CD14-positive monocyte (primary cell): ENCODE results near the gene VSTM2L. TPM values are rescaled to one million over a fixed set of nuclear protein-coding genes. Genes with fewer than 3 reads are reported as not detected.
A peak's percentile ranks its signal among the peaks of the same experiment; 100 is the strongest.

ENCODE experiments used
- DNase-seq, 3 donors: peaks; one replicate each; pipeline ENCODE4 v3.0.0-alpha.2; 2011 to 2022
- H2AFZ ChIP-seq: 2 replicates; pipeline ENCODE4 v1.6.0; 2012; ENCODE audit warnings: mild to moderate bottlenecking, low read depth, low read length, inconsistent platforms; ENCODE audit not compliant: insufficient read depth, poor library complexity, severe bottlenecking
- H3K27ac ChIP-seq, 2 donors: 1 replicate in 1 of 2; 2 replicates in 1 of 2; pipeline ENCODE4 v1.5.1; 2012 to 2013; ENCODE audit warnings: low read length in 2 of 2, control low read depth in 1 of 2, inconsistent platforms in 1 of 2, low read depth in 1 of 2, mild to moderate bottlenecking in 1 of 2
- H3K27me3 ChIP-seq, 2 donors: one replicate each; pipeline versions ENCODE4 v1.6.0 to v1.6.1; 2011 to 2013; ENCODE audit warnings: low read length in 2 of 2; ENCODE audit not compliant: control insufficient read depth in 2 of 2, insufficient read depth in 2 of 2
- H3K36me3 ChIP-seq, 2 donors: replicated peaks in 1 of 2; 1 replicate in 1 of 2; 2 replicates in 1 of 2; pipeline versions ENCODE4 v1.5.1 to v1.6.1; 2012 to 2013; ENCODE audit warnings: low read length in 2 of 2, control low read depth in 1 of 2, inconsistent platforms in 1 of 2, mild to moderate bottlenecking in 1 of 2; ENCODE audit not compliant: insufficient read depth in 2 of 2, control insufficient read depth in 1 of 2
- H3K4me1 ChIP-seq, 2 donors: 1 replicate in 1 of 2; 2 replicates in 1 of 2; pipeline versions ENCODE4 v1.5.1 to v1.6.1; 2012 to 2013; ENCODE audit warnings: low read length in 2 of 2, control low read depth in 1 of 2, inconsistent platforms in 1 of 2, mild to moderate bottlenecking in 1 of 2, moderate library complexity in 1 of 2; ENCODE audit not compliant: insufficient read depth in 2 of 2, control insufficient read depth in 1 of 2
- H3K4me2 ChIP-seq: replicated peaks from 2 replicates; pipeline ENCODE3; 2012; ENCODE audit warnings: low read length, moderate library complexity, mild to moderate bottlenecking; ENCODE audit not compliant: poor library complexity, severe bottlenecking; ENCODE audit errors: extremely low read depth
- H3K4me3 ChIP-seq, 3 experiments: fragments of 200-600 bp in 1 of 3; sonication (generic) in 1 of 3; replicated peaks in 1 of 3; 1 replicate in 2 of 3; 2 replicates in 1 of 3; pipeline ENCODE4 v1.5.1; 2011 to 2013; ENCODE audit warnings: low read length in 3 of 3, mild to moderate bottlenecking in 3 of 3, control low read depth in 2 of 3, low read depth in 2 of 3, inconsistent platforms in 1 of 3, moderate library complexity in 1 of 3
- H3K79me2 ChIP-seq: 2 replicates; pipeline ENCODE4 v1.6.0; 2012; ENCODE audit warnings: mild to moderate bottlenecking, control low read depth, inconsistent platforms, low read length, moderate library complexity; ENCODE audit not compliant: insufficient read depth
- H3K9ac ChIP-seq: 2 replicates; pipeline ENCODE4 v1.6.0; 2017; ENCODE audit warnings: low read length, mild to moderate bottlenecking; ENCODE audit not compliant: insufficient read depth, poor library complexity, severe bottlenecking
- H3K9me3 ChIP-seq, 2 donors: replicated peaks in 1 of 2; 1 replicate in 1 of 2; 2 replicates in 1 of 2; pipeline versions ENCODE4 v1.5.1 to v1.6.1; 2012 to 2013; ENCODE audit warnings: low read length in 2 of 2, control low read depth in 1 of 2; ENCODE audit not compliant: control insufficient read depth in 1 of 2, insufficient read depth in 1 of 2
- H4K20me1 ChIP-seq: 2 replicates; pipeline ENCODE4 v1.6.0; 2012; ENCODE audit warnings: mild to moderate bottlenecking, low read length, control low read depth, moderate library complexity; ENCODE audit not compliant: insufficient read depth
- H3K27ac Mint-ChIP-seq, 7 donors: one replicate each; pipeline ENCODE4 v1.8.0; 2020; ENCODE audit warnings: mild to moderate bottlenecking in 7 of 7, mixed read lengths in 7 of 7, moderate library complexity in 6 of 7, inconsistent platforms in 2 of 7
- H3K27me3 Mint-ChIP-seq, 3 donors: one replicate each; pipeline ENCODE4 v1.8.0; 2021 to 2022; ENCODE audit warnings: low read depth in 3 of 3, mild to moderate bottlenecking in 3 of 3, mixed read lengths in 3 of 3, moderate library complexity in 3 of 3, inconsistent platforms in 1 of 3
- H3K36me3 Mint-ChIP-seq, 2 donors: one replicate each; pipeline ENCODE4 v1.8.0; 2020; ENCODE audit warnings: mixed read lengths in 2 of 2, inconsistent platforms in 1 of 2, mild to moderate bottlenecking in 1 of 2
- H3K4me1 Mint-ChIP-seq: one replicate; pipeline ENCODE4 v1.8.0; 2020; ENCODE audit warnings: mild to moderate bottlenecking, mixed read lengths
- H3K4me3 Mint-ChIP-seq, 2 donors: one replicate each; pipeline ENCODE4 v1.8.0; 2020; ENCODE audit warnings: mild to moderate bottlenecking in 2 of 2, mixed read lengths in 2 of 2, moderate library complexity in 1 of 2
- H3K9me3 Mint-ChIP-seq, 7 donors: one replicate each; pipeline ENCODE4 v1.8.0; 2020 to 2022; ENCODE audit warnings: mixed read lengths in 7 of 7, mild to moderate bottlenecking in 6 of 7, moderate library complexity in 6 of 7, inconsistent platforms in 2 of 7
- CTCF ChIP-seq: fragments of 200-600 bp; IDR thresholded peaks from one replicate; pipeline ENCODE4 v1.8.0; 2022; ENCODE audit warnings: antibody characterized with exemption, mild to moderate bottlenecking
- WGBS: methylation state at CpG from one replicate; pipeline ENCODE4 v1.1.5; 2013; ENCODE audit warnings: missing lambda C conversion rate; ENCODE audit not compliant: insufficient coverage; 5-methylcytosine and 5-hydroxymethylcytosine counted together
- intact Hi-C, 2 donors: fragments of 100-400 bp; cut with micrococcal nuclease; formaldehyde crosslinking; loops; one replicate each; pipeline versions ENCODE4 v1.15.0 to v1.15.1; 2023
- polyA plus RNA-seq, 3 donors: library from polyadenylated mRNA; depleted of rRNA in 1 of 3; unstranded in 2 of 3; stranded (reverse) in 1 of 3; fragments of 300-500 nt in 2 of 3; fragments of >200 nt in 1 of 3; fragmentation: Illumina TruSeq in 2 of 3; gene quantifications; 1 replicate in 2 of 3; 2 replicates in 1 of 3; pipeline ENCODE4 v1.2.3, GENCODE V29; 2012 to 2021

Gene VSTM2L
- polyA plus RNA-seq, 3 donors, result not detected

GRCh38 chr20:37905671-37906613 is 3.0 kb downstream of the VSTM2L start:
- 77% methylated on average over 7 of the region's 16 CpGs for WGBS
- Histone ChIP-seq H3K36me3 (no peaks in the 10 kb centered on the region), H3K4me1 (no peaks in the 10 kb centered on the region), H3K79me2 (no peaks in the 10 kb centered on the region), H3K4me2 (no peak overlapping the region), H3K9me3 (peaks cover 0 to 6% of the 10 kb centered on the region in 2 donors), H4K20me1 (no peaks in the 10 kb centered on the region), H3K27ac (no peak overlapping the region), H3K9ac (no peak overlapping the region), H2AFZ (no peak overlapping the region), H3K4me3 (no peak overlapping the region), H3K27me3 (peaks cover 26 to 64% of the 10 kb centered on the region in 2 donors)
- Mint-ChIP-seq H3K27ac (no peak overlapping the region), H3K36me3 (peaks cover 3 to 9% of the 10 kb centered on the region in 2 donors), H3K4me3 (peak overlapping the region in 1 of 2 donors; percentile 44), H3K27me3 (peaks cover 49 to 90% (median 69%) of the 10 kb centered on the region in 3 donors), H3K9me3 (peaks cover 0 to 13% (median 7%) of the 10 kb centered on the region in 7 donors), H3K4me1 (peaks cover 3% of the 10 kb centered on the region)
- no peak for TF ChIP-seq CTCF
- intact Hi-C loops, result no loop called here
- no peak for DNase-seq

- WGBS, result 60% methylated on average over 1 of the region's 3 CpGs
- Histone ChIP-seq H3K9me3 (peaks cover 0 to 2% of the 10 kb centered on the region in 2 donors), H3K36me3 (no peaks in the 10 kb centered on the region), H2AFZ (no peak overlapping the region), H3K9ac (no peak overlapping the region), H3K4me1 (no peaks in the 10 kb centered on the region), H3K4me2 (no peak overlapping the region), H3K27ac (no peak overlapping the region), H4K20me1 (no peaks in the 10 kb centered on the region), H3K27me3 (peaks cover 17 to 57% of the 10 kb centered on the region in 2 donors), H3K4me3 (no peak overlapping the region), H3K79me2 (no peaks in the 10 kb centered on the region)
- intact Hi-C loops, result no loop called here
- TF ChIP-seq CTCF, result no peak
- peaks cover 3 to 6% of the 10 kb centered on the region in 2 donors for H3K36me3 Mint-ChIP-seq
- H3K27ac Mint-ChIP-seq, result no peak overlapping the region
- H3K9me3 Mint-ChIP-seq, result peaks cover 0 to 8% (median 4%) of the 10 kb centered on the region in 7 donors
- H3K4me1 Mint-ChIP-seq, result peaks cover 3% of the 10 kb centered on the region
- H3K4me3 Mint-ChIP-seq, result no peak overlapping the region
- H3K27me3 Mint-ChIP-seq, result peaks cover 41 to 90% (median 70%) of the 10 kb centered on the region in 3 donors
- no peak for DNase-seq
Measured at GRCh38 chr20:37907330-37907676, 4.4 kb downstream of the VSTM2L start.
